GM21529 (cell line): ENCODE measurements around the gene INPP5A.

ENCODE experiments used
- ATAC-seq: cut with Tn5 transposase; IDR thresholded peaks from one replicate; pipeline ENCODE4 v1.9.1; 2021; ENCODE audit not compliant: unreplicated experiment

The INPP5A gene

GRCh38 chr10:132776186-132776585 is 238.6 kb downstream of the INPP5A start:
- no peak for ATAC-seq

DNA sequence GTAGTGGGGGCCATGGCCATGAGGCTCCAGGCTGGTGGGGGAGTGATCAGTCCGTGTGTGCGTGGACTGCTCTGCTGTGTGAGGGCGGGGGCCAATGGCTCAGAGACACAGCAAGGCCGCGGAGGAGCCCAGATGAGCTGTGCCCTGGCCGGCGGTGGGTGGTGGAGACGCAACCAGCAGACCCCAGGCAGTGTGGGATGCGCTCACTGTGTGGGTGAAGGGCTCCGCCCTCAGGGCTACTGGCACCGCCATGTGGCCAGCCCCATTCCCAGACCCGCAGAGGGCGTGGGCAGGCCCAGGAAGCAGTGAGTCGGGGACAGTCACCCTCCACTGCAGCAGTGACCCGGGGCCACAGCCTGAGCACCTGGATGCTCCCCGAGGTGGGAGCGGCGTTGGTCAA is 239.2 kb downstream of the INPP5A start:
- ATAC-seq = no peak

DNA sequence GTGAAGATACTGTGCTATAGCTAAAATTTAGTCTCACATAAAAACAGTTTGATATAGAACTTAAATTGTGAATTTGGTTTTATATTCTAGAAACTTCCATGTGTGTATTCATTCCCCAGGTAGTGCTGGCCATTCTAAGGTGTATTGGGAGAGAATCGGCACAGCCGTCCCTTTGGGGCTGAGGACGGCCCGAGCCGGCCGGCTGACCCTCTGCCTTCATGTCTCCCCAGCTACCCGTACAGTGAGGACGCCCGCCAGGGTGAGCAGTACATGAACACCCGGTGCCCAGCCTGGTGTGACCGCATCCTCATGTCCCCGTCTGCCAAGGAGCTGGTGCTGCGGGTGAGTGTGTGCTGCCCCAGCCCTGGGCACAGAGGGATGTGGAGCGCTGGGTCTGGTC is 239.9 kb downstream of the INPP5A start:
- ATAC-seq = no peak

DNA sequence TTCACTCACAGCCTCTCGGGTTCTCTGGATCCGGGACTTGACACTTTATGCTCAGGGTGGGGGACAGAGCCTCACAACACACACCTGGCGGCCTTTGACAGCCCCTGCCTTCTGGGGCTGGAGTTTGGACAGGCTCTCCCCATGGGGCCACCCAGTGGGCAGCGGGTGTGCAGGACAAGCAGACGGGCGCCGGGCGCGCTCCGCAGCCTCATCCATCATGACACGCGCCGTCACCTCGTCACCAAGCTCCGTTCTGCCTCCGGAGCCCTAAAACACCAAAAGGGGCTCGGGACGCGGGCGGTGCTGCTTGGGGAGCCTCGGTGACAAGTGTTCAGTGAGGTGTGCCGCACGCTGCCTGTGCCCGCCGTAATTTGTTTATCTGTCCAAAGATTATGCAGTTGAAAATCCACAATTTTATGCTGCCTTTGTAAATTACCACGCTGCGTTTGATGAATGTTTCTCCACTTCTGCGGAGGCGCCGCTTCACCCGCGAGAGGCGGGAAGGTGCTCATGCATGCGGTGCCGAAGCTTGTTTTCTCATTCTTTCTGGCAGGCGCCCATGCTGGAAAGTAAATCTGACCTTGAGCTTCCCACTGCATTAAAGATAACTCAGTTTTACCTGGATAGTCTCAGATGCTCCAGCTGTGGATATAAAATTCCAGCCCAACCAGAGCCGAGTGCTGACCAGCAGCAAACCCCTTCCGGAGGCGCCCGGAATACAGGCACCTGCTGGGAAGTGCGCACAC is 242.1 kb downstream of the INPP5A start:
- no peak for ATAC-seq

DNA sequence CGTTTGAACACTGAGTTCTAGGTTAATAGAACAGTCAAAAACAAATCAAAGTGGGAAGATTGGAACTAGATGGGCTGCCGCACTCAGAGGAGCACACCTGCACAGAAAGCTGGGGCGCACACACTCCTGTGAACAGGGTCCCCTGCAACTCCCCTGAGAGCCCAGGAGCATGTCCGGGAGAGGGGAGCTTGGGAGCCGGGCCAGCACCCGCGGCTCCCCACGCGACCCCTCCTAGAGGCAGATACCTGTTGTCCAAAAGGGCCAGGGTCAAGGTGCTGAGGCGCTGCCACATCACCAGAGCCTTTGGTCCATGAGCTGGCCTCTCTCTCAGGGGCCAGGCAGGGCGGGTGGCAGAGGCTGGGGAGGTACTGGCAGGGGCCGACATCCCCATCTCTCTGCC is 242.8 kb downstream of the INPP5A start:
- ATAC-seq = no peak

- ATAC-seq = no peak
Measured at GRCh38 chr10:132781556-132781955, 244.0 kb downstream of the INPP5A start.

- no peak for ATAC-seq
Measured at GRCh38 chr10:132783165-132783939, 245.8 kb downstream of the INPP5A start.

DNA sequence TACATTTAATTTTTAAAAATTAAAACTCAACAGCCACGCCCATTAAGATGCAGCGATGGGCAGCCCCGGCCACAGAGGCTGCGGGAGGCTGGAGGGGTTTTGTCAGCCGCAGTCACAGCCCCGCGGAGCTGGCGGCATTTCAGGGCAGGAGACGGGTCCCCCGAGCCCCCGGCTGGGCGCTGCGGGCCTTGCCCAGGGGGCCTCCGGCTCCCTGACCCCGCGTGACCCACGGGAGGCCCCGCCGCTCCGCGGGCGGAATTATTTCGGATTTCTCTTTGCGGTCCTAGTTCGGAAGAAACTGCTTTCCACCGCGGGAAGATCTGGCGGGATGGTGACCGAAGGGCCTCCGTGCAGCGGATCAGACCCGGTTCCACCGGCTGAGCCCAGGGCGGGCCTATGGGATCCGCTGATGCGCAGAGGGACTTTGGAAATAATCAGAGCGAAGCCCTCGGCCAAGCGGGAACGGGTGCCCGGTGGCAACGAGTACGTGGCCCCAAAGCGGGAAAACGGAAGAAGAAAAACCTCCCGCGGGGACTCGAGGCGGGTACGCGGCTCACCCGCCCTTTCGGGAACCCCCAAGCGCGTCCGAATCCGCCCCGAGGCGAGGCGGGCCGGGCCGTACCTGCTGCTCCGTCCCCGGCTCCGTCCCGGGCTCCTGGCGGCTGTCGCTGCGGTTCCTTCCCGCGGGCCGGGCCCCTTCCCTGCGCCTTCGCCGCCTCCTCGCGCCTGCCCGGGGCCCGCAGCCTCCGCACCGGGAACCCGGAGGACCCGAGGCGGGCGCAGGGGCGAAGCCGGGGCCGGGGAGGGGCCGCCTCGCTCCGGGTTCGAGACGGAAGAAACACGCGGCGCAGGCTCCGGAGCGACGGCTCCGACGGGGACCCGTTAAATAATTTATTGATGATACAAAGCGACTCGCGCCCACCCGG is 246.6 kb downstream of the INPP5A start:
- no peak for ATAC-seq

DNA sequence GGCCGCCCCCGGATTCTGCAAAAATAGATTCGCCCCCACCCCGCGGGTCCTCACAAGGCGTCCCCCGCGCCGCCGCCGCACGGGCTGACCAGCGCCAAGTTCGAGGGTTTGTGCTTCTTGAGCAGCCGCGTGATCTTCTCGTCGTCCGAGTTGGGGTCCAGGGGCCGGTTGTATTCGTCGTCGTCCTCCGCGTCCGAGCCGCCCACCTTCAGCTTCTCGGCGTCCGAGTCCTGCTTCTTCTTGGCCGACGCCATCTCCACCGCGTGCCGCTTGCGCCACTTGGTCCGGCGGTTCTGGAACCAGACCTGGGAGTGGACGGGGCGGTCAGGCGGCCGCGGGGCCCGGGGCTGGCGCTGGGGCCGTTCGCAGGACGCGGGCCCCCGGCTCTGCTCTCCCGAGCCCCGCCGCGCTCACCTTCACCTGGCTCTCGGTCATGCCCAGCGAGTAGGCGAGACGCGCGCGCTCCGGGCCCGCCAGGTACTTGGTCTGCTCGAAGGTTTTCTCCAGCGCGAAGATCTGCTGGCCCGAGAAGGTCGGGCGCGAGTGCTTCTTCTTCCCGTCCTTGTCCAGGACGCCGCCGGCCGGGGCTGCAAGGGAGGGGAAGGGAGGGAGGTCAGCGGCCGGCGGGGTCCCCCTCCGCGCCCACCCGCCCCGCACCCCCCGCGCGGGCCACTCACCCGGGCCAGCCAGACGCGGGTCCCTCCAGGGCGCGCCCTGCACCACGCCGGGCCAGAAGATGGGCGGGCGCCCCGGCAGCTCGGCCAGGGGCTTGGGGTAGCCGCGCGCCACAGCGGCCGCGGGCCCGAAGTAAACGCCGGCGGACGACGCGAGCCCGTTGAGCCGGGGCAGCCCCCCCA is 247.5 kb downstream of the INPP5A start:
- ATAC-seq = no peak

- ATAC-seq = no peak
Measured at GRCh38 chr10:132785723-132786475, 248.3 kb downstream of the INPP5A start, which contains the start of gene NKX6-2. Gene NKX6-2 (minus strand): TSS chr10:132786147. CDS start chr10:132785948, 199 bp downstream.

- ATAC-seq = no peak
Measured at GRCh38 chr10:132786476-132786883, 248.9 kb downstream of the INPP5A start.

DNA sequence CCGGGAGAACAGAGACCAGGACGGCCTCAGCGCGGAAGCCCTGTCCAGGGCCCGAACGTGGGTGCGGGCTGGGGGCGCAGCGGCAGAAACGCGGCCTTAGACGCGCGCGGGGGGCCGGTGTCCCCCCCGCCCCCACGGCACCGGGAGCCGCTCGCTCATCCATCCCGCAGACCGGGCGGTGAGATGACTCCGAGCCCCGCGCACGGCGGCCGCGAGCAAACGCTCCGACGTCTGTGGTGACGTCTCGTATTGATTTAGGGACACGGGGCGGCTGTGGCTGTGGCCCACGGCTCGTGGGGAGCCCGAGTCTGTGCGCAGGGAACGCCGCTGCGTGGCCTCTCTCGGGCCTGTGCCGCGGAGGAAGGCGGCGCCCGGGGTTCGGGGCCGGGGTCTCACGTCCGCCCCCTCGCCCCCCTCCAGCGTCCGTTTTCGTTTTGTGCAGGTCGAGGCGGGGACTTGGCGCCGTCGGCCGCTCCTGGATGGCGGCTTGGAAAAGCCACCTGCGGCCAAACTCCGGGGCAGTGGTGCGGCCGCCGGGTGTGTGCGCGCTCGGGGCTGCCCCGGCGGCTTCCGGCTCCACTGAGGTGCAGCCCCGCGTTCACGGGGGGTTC is 249.4 kb downstream of the INPP5A start:
- ATAC-seq = no peak

DNA sequence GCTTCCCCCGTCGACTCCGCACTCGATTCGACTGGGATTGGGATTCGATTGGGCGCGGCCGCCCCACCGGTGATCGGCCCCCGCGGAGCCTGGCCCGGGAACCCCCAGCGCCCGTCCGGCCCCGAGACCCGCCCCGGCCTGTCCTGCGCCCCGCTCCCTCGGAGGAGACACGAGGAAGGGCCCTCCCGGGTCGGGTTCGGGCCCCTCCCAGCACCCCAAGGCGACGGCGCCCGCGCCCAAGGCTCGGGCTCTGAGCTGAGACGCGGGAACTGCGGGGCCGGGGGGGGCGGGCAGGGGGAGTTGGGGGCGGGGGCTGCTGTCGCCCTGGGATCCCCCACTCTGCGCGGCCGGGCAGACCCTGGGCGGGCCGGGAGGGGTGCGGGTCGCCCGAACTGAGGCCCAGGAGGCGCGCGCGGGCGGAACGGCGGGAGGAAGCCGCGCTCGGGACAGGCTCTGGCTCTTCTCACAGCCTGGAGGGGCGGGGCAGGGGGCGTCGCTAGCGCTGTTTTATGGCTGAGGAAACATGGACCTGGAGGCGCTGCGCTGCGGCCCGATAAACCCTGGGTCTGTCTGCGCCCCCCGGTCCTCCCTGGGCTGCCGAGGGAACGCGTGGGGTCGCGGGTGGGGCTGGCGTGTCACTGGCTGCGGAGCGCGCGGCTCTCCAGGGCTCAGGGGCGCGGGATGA is 250.1 kb downstream of the INPP5A start:
- no peak for ATAC-seq

DNA sequence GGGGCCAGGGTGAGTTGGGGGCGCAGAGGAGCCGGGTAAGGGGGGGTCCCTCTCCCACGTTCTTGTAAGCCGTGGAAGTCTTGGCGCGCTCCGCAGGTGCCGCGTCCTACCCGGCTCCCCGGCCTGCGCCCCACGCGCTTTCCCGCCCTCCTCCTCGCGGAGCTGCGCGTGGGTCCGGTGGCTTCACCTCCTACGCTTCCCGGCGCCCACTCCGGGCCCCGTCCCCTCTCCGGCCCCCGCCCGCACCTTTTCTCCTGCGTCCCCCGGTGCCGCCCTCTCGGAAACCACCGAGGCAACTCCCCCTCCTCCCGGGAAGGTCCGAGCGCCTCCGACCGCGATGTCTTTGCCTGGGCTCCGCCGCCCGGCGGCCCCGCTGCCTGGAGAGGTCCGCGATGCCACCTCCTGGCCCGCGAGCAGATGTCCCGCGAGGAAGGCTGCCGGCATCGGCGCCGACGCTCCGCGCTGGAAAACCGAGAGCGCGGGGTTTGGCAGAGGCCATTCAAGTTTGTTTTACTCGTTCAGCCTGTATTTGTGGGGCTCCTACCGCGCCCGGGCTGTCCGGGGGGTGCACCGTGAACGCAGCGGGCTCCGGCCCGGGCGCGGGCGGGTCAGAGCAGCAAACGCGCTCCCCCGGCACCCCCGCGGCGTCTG is 250.7 kb downstream of the INPP5A start:
- ATAC-seq = no peak

DNA sequence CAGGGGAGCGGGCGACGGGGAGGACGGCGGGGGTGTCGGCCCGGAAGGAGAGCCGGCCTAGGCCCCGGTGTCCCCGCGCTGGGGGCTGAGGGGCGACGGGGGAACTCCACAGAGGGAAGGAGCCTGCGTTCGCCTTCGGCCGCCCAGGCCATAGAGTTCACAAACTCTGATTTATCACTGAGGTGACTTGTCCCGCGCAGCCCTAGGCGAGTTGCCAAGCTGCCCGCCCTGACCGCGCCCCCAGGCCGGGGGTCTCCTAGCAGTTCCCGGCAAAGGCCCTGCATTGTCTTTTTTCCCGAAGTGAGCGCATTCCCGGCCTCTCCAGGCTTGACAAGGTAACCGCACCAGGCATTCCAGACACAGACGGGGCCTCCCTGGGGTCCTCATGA is 251.2 kb downstream of the INPP5A start:
- ATAC-seq = no peak

DNA sequence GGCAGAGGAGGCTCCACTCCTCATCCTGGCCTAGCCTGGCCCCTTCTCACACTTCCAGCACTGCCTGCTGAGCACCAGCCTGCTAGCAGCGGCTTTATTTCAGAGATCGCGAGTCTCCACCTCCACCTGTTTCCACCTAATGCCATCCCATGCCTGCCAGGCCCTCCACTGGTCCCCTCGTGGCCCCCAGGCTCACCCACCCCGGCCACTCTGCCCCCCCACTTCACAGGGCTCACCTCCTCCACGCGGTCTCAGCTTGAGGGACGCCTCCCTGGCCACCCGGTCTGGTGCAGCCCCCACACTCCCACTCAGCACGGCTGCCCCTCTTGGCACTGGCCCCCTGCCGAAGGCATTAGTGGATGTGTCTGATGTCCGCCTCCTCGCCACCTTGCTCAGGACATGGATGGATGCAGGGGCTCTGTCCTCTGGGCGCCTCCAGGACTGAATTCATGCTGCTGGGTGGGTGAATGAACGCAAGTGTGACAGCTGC is 252.1 kb downstream of the INPP5A start:
- ATAC-seq = no peak

- no peak for ATAC-seq
Measured at GRCh38 chr10:132790470-132790869, 252.9 kb downstream of the INPP5A start.
